Mucosa of rectum (tissue), 2 donors: Measurements from ENCODE around the gene OR5B12.
"Not testable (repeated sequence)": the region's sequence is repeated elsewhere in the genome, so short reads cannot be mapped to it uniquely, and the experiment has no call there.

Experiments
- H3K27ac ChIP-seq, 2 donors: one replicate each; pipeline ENCODE4 v1.7.0; 2013; ENCODE audit warnings: inconsistent platforms in 2 of 2, low read depth in 2 of 2, low read length in 2 of 2
- H3K27me3 ChIP-seq, 2 donors: one replicate each; pipeline ENCODE4 v1.7.0; 2013; ENCODE audit warnings: low read length in 2 of 2; ENCODE audit not compliant: control insufficient read depth in 2 of 2, insufficient read depth in 2 of 2
- H3K36me3 ChIP-seq, 2 donors: one replicate each; pipeline ENCODE4 v1.7.0; 2013; ENCODE audit warnings: low read length in 2 of 2; ENCODE audit not compliant: control insufficient read depth in 2 of 2, insufficient read depth in 2 of 2
- H3K4me1 ChIP-seq, 2 donors: one replicate each; pipeline ENCODE4 v1.7.0; 2013; ENCODE audit warnings: low read length in 2 of 2, mild to moderate bottlenecking in 1 of 2; ENCODE audit not compliant: control insufficient read depth in 2 of 2, insufficient read depth in 2 of 2
- H3K4me3 ChIP-seq, 2 donors: one replicate each; pipeline ENCODE4 v1.7.0; 2013; ENCODE audit warnings: low read length in 2 of 2
- H3K9ac ChIP-seq, 2 donors: one replicate each; pipeline ENCODE4 v1.7.0; 2013; ENCODE audit warnings: low read length in 2 of 2, low read depth in 1 of 2, mild to moderate bottlenecking in 1 of 2
- H3K9me3 ChIP-seq, 2 donors: one replicate each; pipeline ENCODE4 v1.7.0; 2013; ENCODE audit warnings: low read length in 2 of 2; ENCODE audit not compliant: control insufficient read depth in 2 of 2
- donor health status: healthy.
- donor health status: Normal muscosa, but diverticular disease.

OR5B12 gene

DNA sequence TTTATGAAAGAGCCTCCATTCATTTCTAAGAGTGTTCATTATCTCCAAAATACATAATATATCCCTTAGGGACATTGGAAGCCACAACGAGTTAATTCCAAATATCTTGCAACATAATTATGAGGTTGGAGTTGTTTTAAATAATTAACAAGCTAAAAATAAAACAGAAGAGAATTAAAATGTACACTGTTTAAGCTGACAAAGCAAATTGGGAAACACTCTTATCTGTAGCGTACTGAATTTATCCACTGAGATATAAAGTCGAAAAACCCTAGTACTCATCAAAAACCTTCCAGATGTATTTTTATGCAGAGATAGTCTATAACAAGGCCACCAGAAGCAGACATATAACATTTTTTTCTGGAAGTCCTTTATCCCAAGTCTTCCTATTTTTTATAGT is 7.8 kb downstream of the OR5B12 start:
- no peaks in the 10 kb centered on the region for H3K9me3 ChIP-seq
- H3K36me3 ChIP-seq = no peaks in the 10 kb centered on the region
- H3K4me1 ChIP-seq = no peaks in the 10 kb centered on the region
- no peaks in the 10 kb centered on the region for H3K27me3 ChIP-seq
- no peak overlapping the region for H3K27ac ChIP-seq
- no peak overlapping the region for H3K4me3 ChIP-seq
- H3K9ac ChIP-seq = no peak overlapping the region

DNA sequence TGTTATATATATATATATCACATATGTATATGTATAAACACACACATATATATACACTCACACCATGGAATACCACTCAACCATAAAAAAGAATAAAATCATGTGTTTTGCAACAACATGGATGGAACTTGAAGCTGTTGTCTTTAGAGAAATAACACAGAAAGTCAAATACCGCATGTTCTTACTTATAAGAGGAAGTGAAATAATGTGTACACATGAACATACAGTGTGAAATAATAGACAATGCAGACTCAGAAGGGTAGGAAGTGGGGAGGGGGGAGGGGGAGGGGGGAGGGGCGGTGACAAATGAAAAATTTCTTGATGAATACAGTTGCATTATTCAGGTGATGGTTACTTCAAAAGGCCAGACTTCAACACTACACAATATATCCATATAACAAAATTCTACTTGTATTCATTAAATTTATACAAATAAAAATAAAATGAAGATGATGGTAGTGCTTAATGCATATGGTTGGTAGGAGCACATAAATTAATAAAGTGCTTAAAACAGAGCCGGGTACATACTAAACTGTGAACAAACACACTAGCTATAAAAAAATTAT is 8.3 kb downstream of the OR5B12 start:
- H3K27me3 ChIP-seq = no peaks in the 10 kb centered on the region
- no peaks in the 10 kb centered on the region for H3K36me3 ChIP-seq
- H3K4me3 ChIP-seq = no peak overlapping the region
- no peak overlapping the region for H3K27ac ChIP-seq
- H3K4me1 ChIP-seq = no peaks in the 10 kb centered on the region
- H3K9me3 ChIP-seq = no peaks in the 10 kb centered on the region
- H3K9ac ChIP-seq = no peak overlapping the region

DNA sequence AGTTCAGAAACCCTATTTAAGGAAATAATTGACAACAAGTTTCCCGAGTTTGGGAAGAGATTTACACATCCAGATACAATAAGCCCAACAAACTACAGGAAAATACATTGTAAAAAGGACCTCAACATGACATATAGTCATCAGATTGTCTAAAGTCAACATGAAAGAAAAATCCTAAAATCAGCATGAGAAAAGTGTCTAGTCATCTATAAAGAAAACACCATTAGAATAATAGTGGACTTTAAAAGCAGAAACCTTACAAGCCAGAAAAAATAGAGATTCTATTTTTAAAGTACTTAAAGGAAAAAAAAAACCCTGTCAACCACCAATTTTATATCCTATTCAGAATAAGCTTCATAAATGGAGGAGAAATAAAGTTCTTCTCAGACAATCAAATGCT is 12.8 kb downstream of the OR5B12 start:
- Histone ChIP-seq H3K36me3 (no peaks in the 10 kb centered on the region), H3K9ac (no peak overlapping the region), H3K27me3 (no peaks in the 10 kb centered on the region), H3K4me3 (no peak overlapping the region), H3K4me1 (no peaks in the 10 kb centered on the region), H3K9me3 (no peaks in the 10 kb centered on the region), H3K27ac (no peak overlapping the region)

DNA sequence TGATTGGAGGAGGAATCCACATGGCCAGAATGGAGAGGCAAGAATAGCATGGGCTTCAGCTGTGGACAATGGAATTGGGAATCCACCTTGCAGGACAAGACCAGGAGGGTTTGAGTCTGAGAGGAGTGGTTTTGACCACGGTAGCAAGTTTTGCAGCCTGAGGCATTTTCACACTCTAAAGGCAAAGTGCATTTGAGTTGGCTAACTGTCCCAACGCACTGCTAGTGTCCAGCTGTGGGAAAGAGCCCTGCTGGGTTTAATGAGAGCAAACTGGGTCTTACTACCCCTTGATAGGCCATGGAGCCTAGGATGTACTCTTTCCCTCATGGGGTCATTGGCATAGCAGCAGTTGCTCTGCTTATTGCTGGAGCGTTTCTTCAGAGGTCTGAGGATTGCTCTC is 14.0 kb downstream of the OR5B12 start, which contains the start of gene OR5B2:
Gene OR5B2 (minus strand): TSS at position 101 of the 400 bp plus-strand sequence. CDS start 4,860 bp downstream, outside the sequence.
- no peak within 1 kb of the TSS for H3K9ac ChIP-seq
- no peaks in the 10 kb centered on the region for H3K4me1 ChIP-seq
- H3K27me3 ChIP-seq = no peaks in the 10 kb centered on the region
- no peaks in the 10 kb centered on the region for H3K36me3 ChIP-seq
- no peak within 1 kb of the TSS for H3K27ac ChIP-seq
- no peak within 1 kb of the TSS for H3K4me3 ChIP-seq
- no peaks in the 10 kb centered on the region for H3K9me3 ChIP-seq

DNA sequence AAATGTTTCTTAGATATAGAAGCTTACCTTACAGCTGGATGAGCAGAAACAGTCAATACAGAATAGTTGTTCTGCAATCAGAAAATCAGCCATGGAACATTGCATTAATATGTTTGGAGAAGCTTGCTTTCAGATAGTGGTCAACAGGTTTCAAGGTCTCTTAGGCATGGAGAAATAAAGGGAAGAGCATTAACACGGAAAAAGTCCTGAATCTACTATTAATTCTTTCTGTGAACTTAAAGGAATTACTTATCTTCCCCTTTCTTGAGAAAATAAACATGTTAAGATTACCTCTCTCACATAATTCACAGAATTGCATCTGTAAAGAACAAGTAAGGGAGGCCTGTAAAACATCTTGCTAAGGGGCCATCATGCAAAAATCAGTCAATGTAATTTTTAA is 35.3 kb downstream of the OR5B12 start, which contains the start of gene OR5B3:
Gene OR5B3 (minus strand): TSS at position 101 of the 400 bp plus-strand sequence. CDS start 3,465 bp downstream, outside the sequence.
- Histone ChIP-seq H3K9me3 (no peaks in the 10 kb centered on the region), H3K4me1 (no peaks in the 10 kb centered on the region), H3K27me3 (no peaks in the 10 kb centered on the region)

DNA sequence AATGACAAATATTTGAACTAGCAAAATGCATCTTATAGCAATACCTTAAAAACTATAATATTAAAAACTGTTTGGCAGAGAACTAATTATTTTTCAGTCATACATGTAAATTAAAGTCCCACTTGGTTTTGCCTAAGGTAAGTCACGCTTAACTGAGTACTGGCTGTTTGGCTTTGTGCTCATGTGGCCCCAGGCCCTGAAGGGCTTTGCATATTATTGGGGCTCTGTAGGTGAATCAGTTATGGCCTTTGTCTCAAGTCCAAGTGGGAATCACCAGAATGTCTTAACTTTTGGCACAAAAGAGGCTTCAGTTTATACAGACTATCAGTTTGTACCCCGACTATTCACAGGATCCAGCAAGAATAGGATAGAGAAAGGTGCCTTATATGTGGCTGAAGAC is 42.4 kb downstream of the OR5B12 start:
- H3K36me3 ChIP-seq, H3K9me3 ChIP-seq, H3K4me1 ChIP-seq, H3K4me3 ChIP-seq, H3K27me3 ChIP-seq, H3K9ac ChIP-seq, H3K27ac ChIP-seq: not testable (repeated sequence)

More for the DNA sequence above, 35.3 kb downstream of the OR5B12 start, which contains the start of gene OR5B3:
- Histone ChIP-seq H3K9ac (no peak within 1 kb of the TSS), H3K4me3 (no peak within 1 kb of the TSS), H3K36me3 (no peaks in the 10 kb centered on the region), H3K27ac (no peak within 1 kb of the TSS)

DNA sequence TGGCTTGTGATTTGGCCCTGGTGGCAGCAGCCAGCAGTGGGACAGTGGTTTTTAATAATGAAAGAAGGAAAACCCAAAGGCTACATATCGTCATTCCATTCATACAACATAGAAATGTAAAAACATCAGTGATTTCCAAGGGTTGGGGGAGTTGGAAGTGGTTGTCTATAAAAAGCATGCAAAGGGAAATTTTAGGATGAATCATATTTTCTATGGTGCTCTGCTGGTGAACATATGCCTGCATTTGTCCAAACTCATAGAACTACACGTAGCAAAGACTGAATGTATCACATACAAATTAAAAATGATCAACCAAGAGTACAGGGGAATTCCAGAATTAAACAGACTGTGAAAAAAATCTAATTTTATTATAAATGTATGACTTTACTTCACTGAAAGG is 46.5 kb downstream of the OR5B12 start:
- Histone ChIP-seq H3K4me1 (no peaks in the 10 kb centered on the region), H3K4me3 (no peak overlapping the region), H3K36me3 (no peaks in the 10 kb centered on the region), H3K9ac (no peak overlapping the region), H3K27me3 (no peaks in the 10 kb centered on the region), H3K27ac (no peak overlapping the region), H3K9me3 (peaks cover 0 to 2% of the 10 kb centered on the region in 2 donors)

DNA sequence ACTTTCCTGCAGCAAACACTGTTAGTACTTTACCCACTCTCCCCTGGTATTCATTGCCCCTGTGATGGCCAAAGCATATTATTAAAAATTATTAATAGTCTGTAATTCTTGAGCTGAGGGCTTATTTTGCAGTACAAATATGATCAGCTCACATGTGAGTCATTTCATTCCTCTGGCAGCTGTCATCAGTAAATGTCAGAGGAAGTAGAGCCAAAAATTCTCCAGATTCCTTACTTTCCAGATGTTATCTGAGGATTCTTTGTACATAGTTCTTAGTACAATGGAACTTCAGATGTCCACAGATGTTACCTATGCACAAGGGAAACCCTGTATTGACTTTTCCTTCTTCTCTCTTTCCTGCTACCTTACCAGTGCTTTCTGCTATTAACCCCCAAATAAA is 47.8 kb downstream of the OR5B12 start:
- Histone ChIP-seq H3K27ac (no peak overlapping the region), H3K9ac (no peak overlapping the region), H3K36me3 (no peaks in the 10 kb centered on the region), H3K9me3 (peaks cover 0 to 2% of the 10 kb centered on the region in 2 donors), H3K4me1 (no peaks in the 10 kb centered on the region), H3K4me3 (no peak overlapping the region), H3K27me3 (no peaks in the 10 kb centered on the region)

DNA sequence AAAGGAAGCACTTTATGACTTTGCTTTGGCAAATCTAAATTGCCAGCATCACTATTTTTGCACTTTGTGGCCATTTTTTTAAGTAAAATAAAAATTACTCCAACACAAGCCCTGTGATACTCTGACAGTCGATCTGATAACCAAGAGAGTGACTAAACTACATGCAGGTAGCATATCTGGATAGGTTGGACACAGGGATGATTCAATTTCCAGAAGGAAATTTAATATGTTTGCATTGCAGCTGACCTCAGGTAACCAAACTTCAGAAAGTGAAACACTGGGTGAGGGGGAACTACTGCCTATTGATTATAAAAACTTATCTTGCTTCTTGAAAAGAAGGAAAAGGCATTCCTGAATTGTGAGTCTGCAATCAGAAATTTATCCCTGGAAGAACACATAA is 49.3 kb downstream of the OR5B12 start:
- Histone ChIP-seq H3K36me3 (no peaks in the 10 kb centered on the region), H3K4me1 (no peaks in the 10 kb centered on the region), H3K27ac (no peak overlapping the region), H3K27me3 (no peaks in the 10 kb centered on the region), H3K9ac (no peak overlapping the region), H3K4me3 (no peak overlapping the region), H3K9me3 (peaks cover 0 to 2% of the 10 kb centered on the region in 2 donors)

DNA sequence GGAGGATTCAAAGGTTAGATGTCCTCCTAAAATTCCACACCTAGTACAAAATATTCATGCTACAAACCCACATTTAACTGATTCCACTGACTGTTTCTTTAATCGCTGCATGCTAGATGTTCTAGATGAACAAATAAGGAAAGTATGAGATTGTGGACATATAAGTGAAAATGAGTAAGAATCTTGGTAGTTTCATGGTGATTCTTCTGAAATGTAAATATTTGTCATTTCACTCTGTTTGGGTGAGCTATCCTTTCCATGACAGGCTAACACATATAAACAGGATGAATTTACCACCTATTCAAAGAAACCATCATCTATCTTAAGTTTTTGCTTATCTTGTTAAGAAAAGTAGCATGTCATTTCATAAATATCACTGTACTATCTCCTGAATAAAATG is 50.2 kb downstream of the OR5B12 start:
- Histone ChIP-seq H3K4me3 (no peak overlapping the region), H3K27ac (no peak overlapping the region), H3K9ac (no peak overlapping the region), H3K27me3 (no peaks in the 10 kb centered on the region), H3K4me1 (no peaks in the 10 kb centered on the region), H3K36me3 (no peaks in the 10 kb centered on the region), H3K9me3 (peaks cover 0 to 2% of the 10 kb centered on the region in 2 donors)
